Astrocyte (in vitro differentiated cells and primary cell): ENCODE measurements around the gene ANKIB1.

Experiments
- CTCF ChIP-seq: IDR thresholded peaks from 2 replicates; pipeline ENCODE4 v1.5.1; 2011; ENCODE audit warnings: low read depth, mild to moderate bottlenecking, inconsistent platforms, low read length, moderate library complexity; ENCODE audit not compliant: insufficient read depth
- EZH2 ChIP-seq: IDR thresholded peaks from 2 replicates; pipeline ENCODE4 v1.6.1; 2012; ENCODE audit warnings: mild to moderate bottlenecking, low read length, inconsistent platforms; ENCODE audit not compliant: insufficient read depth

- TF ChIP-seq CTCF (no peak), EZH2 (no peak)
Measured at GRCh38 chr7:92319243-92319642, 73.5 kb downstream of the ANKIB1 start.
